LHCN-M2 (cell line): Measurements from ENCODE around the gene TARS3. TPM values are rescaled to one million over a fixed set of nuclear protein-coding genes. Genes with fewer than 3 reads are reported as not detected.
A peak's percentile ranks its signal among the peaks of the same experiment; 100 is the strongest.

Experiments
- DNase-seq: peaks from one replicate; pipeline ENCODE4 v3.0.0-alpha.2; 2012; ENCODE audit warnings: low read depth
- total RNA-seq: library from RNA; depleted of rRNA; stranded (reverse); fragments of >200 nt; gene quantifications from 2 replicates; pipeline ENCODE4 v1.2.3, GENCODE V29; 2014

Gene TARS3
- total RNA-seq, 1 experiment from 2014 or later = 9.5 TPM

DNA sequence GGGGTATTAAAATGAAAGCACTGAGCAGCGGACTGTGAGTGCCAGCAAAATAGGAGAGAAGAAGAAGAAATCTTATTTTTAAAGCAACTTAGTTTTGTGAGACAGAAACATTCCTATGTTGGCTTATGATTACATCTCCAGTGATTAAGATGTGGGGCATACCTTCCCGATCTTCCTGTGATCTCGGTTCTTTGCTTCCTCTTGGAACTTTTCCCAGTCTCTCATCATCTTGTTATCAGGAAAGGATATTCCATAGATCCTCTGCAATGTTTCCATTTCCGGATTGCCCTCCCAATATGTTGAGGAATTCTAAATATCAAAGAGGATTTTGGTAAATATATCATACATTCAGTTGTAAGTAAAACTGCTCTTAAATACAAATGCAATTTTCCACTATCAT, 22.2 kb downstream of the TARS3 start:
- no peak for DNase-seq

DNA sequence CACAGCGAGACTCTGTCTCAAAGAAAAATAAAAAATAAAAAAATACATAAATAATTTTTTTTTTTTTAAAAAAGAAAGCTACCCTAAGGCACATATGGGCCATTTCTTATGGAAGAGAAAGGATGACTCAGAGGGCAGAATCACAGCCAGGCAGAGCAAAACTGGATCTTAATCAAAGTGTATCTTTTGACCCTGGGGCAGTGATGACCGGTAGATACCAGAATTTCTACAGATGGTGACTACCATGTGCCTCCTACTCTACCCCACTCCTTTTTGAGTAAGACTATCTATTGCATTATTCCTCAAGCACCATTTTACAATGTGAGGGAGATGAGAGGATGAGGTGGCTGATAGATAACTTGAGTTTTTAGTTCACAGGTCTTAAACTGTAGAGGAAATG, 26.0 kb downstream of the TARS3 start:
- DNase-seq = no peak

DNA sequence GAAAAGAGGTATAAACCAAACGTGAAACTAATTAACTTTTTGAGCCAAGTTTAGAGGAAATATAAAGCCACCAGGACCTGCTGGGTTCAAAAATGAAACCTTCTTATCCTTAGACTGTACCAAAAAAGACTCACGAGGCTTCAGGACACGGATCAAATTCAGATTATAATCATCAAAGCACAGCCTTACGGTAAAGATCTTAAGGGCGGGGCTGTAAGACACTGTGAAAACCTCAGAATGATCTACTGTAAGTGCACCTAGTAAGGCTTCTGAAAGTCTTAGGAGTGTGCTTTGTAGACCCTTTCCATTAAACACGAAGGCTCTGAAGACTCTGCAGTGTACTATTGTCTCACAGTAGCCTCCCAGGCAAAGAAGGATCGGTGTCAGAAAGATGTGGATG, 26.8 kb downstream of the TARS3 start:
- no peak for DNase-seq

DNA sequence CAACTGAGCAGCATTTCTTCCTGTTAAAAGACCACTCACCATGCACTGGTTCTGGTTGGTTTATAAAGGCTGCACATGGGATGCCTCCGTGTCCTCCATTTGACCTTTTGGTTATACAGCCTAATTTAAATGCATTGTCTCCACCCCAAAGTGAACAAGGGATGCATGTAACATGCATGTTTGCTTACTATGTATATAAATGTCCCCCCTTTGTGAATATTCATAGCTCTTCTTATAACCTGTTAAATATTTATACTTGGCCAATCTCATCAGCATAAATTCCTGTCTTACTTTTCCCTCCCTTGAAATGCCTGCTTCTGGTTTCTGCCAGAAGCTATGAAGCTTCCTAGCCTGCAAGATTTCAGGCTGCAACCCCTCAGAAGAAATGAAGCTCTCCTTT, 27.4 kb downstream of the TARS3 start:
- DNase-seq = no peak

GRCh38 chr15:101694261-101694660, 30.0 kb downstream of the TARS3 start:
- no peak for DNase-seq

DNA sequence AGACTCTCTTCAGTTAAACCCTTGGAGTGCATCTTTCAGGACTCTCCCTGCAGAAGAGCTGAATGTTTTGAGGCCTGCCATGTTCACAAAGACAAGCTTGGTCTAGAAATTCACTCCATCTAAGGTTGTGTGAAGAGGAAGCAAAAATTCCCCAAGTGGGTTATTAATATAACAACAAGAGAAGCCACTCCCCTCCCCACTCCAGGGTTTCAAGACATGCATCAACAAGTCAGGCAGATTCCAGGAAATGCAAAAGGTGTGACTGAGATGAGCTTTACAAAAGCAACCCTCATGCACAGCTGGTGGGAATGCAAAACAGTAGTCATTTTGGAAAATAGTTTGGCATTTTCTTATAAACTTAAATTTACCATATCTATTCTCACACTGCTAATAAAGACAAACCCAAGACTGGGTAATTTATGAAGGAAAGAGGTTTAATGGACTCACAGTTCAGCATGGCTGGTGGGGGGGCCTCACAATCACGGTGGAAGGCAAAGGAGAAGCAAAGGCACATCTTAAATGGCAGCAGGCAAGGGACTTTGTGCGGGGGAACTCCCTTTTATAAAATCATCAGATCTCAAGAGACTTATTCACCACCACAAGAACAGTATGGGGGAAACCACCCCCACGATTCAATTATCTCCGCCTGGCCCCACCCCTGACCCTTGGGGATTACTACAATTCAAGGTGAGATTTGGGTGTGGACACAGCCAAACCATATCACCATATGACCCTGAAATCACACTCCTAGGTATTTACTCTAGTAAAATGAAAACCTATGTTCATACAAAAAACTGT, 31.3 kb downstream of the TARS3 start:
- DNase-seq = no peak

GRCh38 chr15:101689901-101690300, 34.4 kb downstream of the TARS3 start:
- DNase-seq = peak; percentile 62

- DNase-seq = no peak
These were observed 37.6 kb downstream of the TARS3 start for GRCh38 chr15:101686718-101687117.

DNA sequence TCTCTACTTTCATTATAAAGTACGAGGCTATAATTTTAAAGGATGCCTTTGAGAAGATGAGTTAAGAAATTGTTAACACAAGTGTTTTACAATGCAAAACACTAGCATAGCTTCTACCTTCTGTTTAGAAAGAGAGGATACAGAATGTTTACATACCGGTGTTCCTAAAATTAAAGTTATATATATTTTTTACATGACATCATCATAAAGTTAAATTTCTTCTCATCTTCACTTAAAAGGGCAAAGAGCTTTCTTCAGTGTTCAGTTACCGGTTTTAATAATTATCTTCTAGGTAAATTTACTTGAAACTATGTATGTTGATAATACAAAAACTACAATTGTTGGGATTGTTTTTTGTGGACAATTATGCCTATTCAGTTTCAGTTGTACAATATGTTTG, 39.4 kb downstream of the TARS3 start:
- no peak for DNase-seq

DNA sequence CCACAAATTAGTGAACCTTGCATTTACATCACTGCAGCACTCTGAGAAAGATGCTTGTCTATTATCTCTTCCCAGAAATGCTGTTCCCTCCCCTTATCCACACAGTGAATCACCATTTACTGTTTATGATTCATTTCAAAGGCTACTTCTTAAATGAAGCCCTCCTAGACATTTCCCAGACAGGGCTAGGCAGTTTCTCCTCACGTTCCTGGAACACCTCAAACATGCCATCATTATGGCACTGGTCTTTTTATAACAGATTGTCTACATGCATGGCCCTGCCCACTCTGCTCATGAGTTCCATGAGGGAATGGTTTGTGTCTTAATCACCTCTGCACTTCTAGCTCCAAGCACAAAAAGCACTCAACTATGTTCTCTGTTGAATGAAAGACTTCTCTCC, 39.9 kb downstream of the TARS3 start:
- peak; percentile 49 for DNase-seq

GRCh38 chr15:101679806-101680205, 44.5 kb downstream of the TARS3 start:
- no peak for DNase-seq

DNA sequence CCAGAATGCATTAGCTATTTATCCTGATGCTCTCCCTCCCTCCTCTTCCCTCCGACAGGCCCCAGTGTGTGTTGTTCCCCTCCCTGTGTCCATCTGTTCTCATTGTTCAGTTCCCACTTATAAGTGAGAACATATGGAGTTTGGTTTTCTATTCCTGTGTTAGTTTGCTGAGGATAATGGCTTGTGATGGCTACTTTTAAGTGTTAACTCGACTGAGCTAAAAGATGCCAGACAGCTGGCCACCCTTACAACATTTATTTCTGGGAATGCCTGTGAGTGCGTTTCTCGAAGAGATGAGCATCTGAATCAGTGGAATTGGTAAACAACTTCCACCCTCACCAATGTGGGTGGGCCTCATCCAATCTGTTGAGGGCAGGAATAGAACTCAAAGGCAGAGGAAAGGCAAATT, 47.3 kb downstream of the TARS3 start:
- peak; percentile 9 for DNase-seq

- peak; percentile 75 for DNase-seq
These were observed 48.3 kb downstream of the TARS3 start for GRCh38 chr15:101675796-101676582.

GRCh38 chr15:101675015-101675414, 49.3 kb downstream of the TARS3 start:
- DNase-seq = peak; percentile 79

DNA sequence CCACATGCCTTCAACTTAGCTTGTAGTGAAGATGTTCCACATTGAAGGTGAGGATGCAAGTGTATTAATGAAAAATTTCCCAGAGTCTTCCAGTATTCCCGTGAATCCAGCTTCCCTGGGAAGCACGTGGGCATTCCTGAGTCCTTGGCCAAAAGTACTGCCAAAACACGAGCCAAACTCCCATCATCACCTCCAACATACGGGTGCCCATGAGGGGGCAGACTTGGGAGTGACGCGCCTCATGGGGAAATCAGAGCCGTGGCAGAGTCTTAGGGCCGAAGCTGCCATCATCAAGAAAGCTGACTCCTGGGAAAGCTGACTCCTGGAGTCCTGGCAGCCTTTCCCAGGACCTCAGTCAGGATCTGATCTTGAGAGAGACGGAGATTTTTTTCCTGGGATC, 52.0 kb downstream of the TARS3 start:
- DNase-seq = no peak

GRCh38 chr15:101669744-101670143, 54.5 kb downstream of the TARS3 start:
- no peak for DNase-seq

DNA sequence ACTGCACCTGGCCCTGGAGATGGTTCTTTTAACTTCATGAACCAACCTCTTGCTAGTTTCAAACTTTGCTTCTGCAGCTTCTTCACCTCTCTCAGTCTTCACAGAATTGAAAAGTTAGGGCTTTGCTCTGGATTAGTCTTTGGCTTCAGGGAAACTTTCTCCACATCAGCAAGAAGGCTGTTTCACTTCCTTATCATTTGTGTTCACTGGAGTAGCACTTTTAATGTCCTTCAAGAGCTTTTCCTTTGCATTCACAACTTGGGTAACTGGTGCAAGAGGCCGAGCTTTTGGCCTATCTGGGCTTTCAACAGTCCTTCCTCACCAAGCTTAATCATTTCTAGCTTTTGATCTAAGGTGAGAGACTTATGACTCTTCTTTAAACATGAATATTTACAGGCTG, 56.4 kb downstream of the TARS3 start:
- no peak for DNase-seq

DNA sequence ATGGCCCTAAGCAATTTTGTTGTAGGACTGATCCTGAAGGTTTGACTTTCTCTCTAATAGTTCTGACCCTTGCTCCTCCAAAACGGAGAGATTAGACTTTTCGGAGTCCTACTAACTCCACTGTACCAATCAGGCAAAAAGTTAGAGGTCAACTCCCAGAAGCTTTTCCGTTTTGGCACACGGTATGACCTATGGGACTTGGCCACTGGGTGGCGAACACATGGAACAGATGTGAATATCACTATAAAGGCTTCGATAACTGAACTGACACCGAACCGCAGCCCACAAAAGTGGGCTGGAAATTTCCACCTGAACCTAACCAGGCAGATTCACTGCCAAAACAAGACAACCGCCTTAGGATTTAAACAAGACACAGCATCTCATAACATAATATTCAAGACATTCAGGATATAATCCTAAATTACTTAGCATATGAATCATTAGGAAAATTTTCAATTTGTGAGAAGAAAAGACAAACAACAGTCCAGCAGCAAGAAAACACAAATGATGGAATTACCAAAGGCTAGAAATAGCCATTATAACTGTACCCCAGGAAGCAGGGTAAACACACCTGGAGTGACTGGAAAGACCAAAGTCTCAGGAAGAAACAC, 59.9 kb downstream of the TARS3 start:
- peak; percentile 19 for DNase-seq

DNA sequence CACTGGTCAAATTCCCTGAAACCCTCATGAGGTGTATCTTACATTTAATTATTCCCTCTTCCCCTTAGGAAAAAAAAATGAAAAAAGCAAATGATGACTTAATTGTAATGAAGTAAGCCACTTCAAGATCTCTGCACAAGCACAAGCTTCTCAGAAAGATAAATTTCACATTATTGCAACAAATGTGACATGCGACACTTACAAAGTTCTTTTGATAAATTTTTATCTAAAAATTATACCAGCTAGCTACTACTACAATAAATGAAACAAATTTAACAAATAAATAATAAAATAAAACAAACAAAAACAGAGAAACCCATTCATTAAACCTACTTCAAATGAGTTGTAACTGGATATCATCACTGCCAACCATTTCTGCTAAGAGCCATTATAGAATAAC, 62.1 kb downstream of the TARS3 start:
- no peak for DNase-seq

- DNase-seq = no peak
These were observed 64.3 kb downstream of the TARS3 start for GRCh38 chr15:101660005-101660404.

- no peak for DNase-seq
These were observed 66.1 kb downstream of the TARS3 start for GRCh38 chr15:101657968-101658784.

- DNase-seq = no peak
These were observed 67.1 kb downstream of the TARS3 start for GRCh38 chr15:101657171-101657570.
